Ishikawa (cell line): ENCODE data around the gene FGD3.

Experiments used
- CREB1 ChIP-seq: IDR thresholded peaks from 2 replicates; pipeline ENCODE4 v1.6.1; 2012; ENCODE audit warnings: low read depth
- EGR1 ChIP-seq: IDR thresholded peaks from 2 replicates; pipeline ENCODE4 v1.6.1; 2012
- TAF1 ChIP-seq: IDR thresholded peaks from 2 replicates; pipeline ENCODE4 v1.6.1; 2012; ENCODE audit warnings: low read depth, mild to moderate bottlenecking
- ZBTB7A ChIP-seq: IDR thresholded peaks from 2 replicates; pipeline ENCODE4 v1.6.1; 2012; ENCODE audit warnings: low read depth

DNA sequence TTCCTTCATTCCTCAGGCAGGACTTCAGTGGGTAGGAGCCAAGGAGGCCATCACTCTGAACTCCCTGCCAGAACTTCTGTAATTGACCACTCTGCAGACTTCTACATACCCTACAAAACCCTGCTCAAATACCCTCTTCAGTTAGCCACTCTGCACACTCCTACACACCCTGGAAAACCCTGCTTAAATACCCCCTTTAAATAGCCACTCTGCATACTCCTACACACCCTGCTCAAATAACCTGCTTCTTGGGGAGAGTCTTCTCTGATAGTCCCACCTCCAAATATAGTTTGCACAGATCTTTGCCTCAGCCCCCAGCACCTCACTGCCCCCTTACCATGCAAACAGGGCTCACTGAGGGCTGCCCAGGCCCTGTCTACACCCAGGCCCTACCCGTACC lies 130.0 kb downstream of the FGD3 start:
- TF ChIP-seq TAF1 (no peak), ZBTB7A (no peak), EGR1 (no peak), CREB1 (no peak)
